Stimulated activated CD8-positive, alpha-beta memory T cell treated with anti-CD3 and anti-CD28 coated beads, Interleukin-7, amount 100 ng/mL, for 4 hours (primary cell): Measurements from ENCODE around the gene FAM107A.

ENCODE experiments used
- DNase-seq, 2 donors: peaks; one replicate each; pipeline ENCODE4 v3.0.0-alpha.2; 2020; ENCODE audit warnings: low read depth in 2 of 2

FAM107A gene

GRCh38 chr3:58518291-58518789 lies 58.9 kb downstream of the FAM107A start:
- no peak for DNase-seq

- DNase-seq = no peak
These were observed 62.8 kb downstream of the FAM107A start for GRCh38 chr3:58514405-58514804.
